NCI-H69 (cell line): ENCODE measurements around the gene PADI1.
"Not testable (repeated sequence)": the region's sequence is repeated elsewhere in the genome, so short reads cannot be mapped to it uniquely, and the experiment has no call there.

ENCODE experiments used
- DNase-seq: peaks from one replicate; lab custom pipeline; 2025; lab: John Stamatoyannopoulos, UW

Gene PADI1

GRCh38 chr1:17217607-17218006 lies 12.7 kb downstream of the PADI1 start:
- no peak for DNase-seq

GRCh38 chr1:17218939-17219338 lies 14.0 kb downstream of the PADI1 start:
- peak; percentile 4 for DNase-seq

GRCh38 chr1:17220287-17220686 lies 15.4 kb downstream of the PADI1 start:
- DNase-seq, result no peak

- DNase-seq, result no peak
Measured at GRCh38 chr1:17222557-17222956, 17.6 kb downstream of the PADI1 start.

- DNase-seq, result no peak
Measured at GRCh38 chr1:17224434-17224833, 19.5 kb downstream of the PADI1 start.

- DNase-seq, result no peak
Measured at GRCh38 chr1:17225140-17225539, 20.2 kb downstream of the PADI1 start.

GRCh38 chr1:17227358-17227915 lies 22.5 kb downstream of the PADI1 start:
- no peak for DNase-seq

GRCh38 chr1:17228619-17229018 lies 23.7 kb downstream of the PADI1 start:
- DNase-seq, result no peak

- no peak for DNase-seq
Measured at GRCh38 chr1:17229379-17229778, 24.5 kb downstream of the PADI1 start.

GRCh38 chr1:17230106-17230505 lies 25.2 kb downstream of the PADI1 start:
- DNase-seq, result no peak

- no peak for DNase-seq
Measured at GRCh38 chr1:17230671-17231310, 25.9 kb downstream of the PADI1 start.

GRCh38 chr1:17232759-17233661 lies 28.1 kb downstream of the PADI1 start:
- DNase-seq, result peak; percentile 89

- DNase-seq, result peak; percentile 89
Measured at GRCh38 chr1:17233675-17234320, 28.9 kb downstream of the PADI1 start.

GRCh38 chr1:17234405-17234804 lies 29.5 kb downstream of the PADI1 start:
- no peak for DNase-seq

- no peak for DNase-seq
Measured at GRCh38 chr1:17235135-17235885, 30.4 kb downstream of the PADI1 start.

GRCh38 chr1:17236779-17237560 lies 32.0 kb downstream of the PADI1 start:
- DNase-seq, result peak; percentile 85

GRCh38 chr1:17237561-17237903 lies 32.6 kb downstream of the PADI1 start:
- DNase-seq, result peak; percentile 4

- peak; percentile 84 for DNase-seq
Measured at GRCh38 chr1:17239420-17239819, 34.5 kb downstream of the PADI1 start.

- DNase-seq, result peak; percentile 54
Measured at GRCh38 chr1:17241011-17241779, 36.3 kb downstream of the PADI1 start.

- DNase-seq, result not testable (repeated sequence)
Measured at GRCh38 chr1:17241780-17242074, 36.8 kb downstream of the PADI1 start.

- no peak for DNase-seq
Measured at GRCh38 chr1:17243274-17243673, 38.3 kb downstream of the PADI1 start.
